Stomach (tissue), 4 donors: ENCODE measurements around the gene CST7.

Experiments
- CTCF ChIP-seq, 7 experiments: fragments of 450-650 bp in 4 of 7; fragments of 200-600 bp in 3 of 7; sonication (generic) in 3 of 7; IDR thresholded peaks; one replicate each; pipeline ENCODE4 v1.5.1; 2016 to 2019; ENCODE audit warnings: antibody characterized with exemption in 7 of 7, control low read depth in 2 of 7, mild to moderate bottlenecking in 1 of 7
- EP300 ChIP-seq: sonication (generic); formaldehyde crosslinking; IDR thresholded peaks from one replicate; pipeline ENCODE4 v1.6.1; 2017; ENCODE audit warnings: antibody characterized with exemption
- POLR2A ChIP-seq, 4 donors: fragments of 450-650 bp; IDR thresholded peaks; one replicate each; pipeline ENCODE4 v1.6.1; 2016; ENCODE audit warnings: antibody characterized with exemption in 4 of 4, control low read depth in 2 of 4, mild to moderate bottlenecking in 1 of 4, moderate library complexity in 1 of 4
- POLR2AphosphoS5 ChIP-seq, 3 donors: sonication (generic); formaldehyde crosslinking; IDR thresholded peaks; one replicate each; pipeline ENCODE4 v1.6.1; 2016; ENCODE audit warnings: antibody characterized with exemption in 3 of 3

DNA sequence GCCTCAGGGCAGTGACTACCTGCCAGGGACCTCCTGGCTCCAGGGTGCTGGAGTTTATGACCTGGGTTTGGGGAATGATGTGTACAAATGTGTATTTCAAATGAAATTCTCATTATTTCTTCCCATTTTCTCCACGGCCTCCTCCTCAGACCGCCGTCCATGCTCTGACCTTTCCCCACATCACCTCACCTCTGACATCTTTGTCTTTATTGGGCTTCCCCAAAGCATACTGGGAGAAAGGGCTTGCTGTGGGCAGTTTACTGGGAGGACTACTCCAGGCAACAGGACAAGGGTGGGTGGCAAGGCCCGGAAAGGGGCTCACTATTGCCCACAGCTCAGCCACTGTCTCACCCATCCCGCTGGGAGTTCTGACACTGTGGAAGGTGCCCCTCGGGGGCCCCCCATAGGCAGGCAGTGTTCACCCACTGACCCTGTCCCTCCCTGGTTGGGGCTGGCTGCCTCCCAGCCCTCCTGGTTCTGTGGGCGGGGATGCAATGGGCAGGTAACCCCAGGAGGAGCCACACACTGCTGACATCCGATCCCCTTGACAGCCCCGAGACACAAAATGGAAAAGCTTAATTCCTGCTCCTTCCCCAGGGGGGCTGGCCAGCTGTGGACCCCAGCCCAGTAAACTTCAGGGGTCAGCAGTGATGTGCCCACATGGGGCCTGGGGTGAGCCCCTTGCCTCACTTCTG is 39.8 kb upstream of the CST7 start:
- TF ChIP-seq POLR2A (IDR thresholded peaks at IDR 0.05) (no peak), CTCF (IDR thresholded peaks at IDR 0.05) (no peak), EP300 (no peak), POLR2AphosphoS5 (IDR thresholded peaks at IDR 0.05) (no peak)
